Measurements from ENCODE around the gene TMEM100. TPM values are rescaled to one million over a fixed set of nuclear protein-coding genes. Genes with fewer than 3 reads are reported as not detected.

The TMEM100 gene
- total RNA-seq, 1 experiment from 2014 or later: not detected

- no peak for TF ChIP-seq CTCF (conservative IDR thresholded peaks at IDR 0.05)
- no peak for TF ChIP-seq EZH2 (IDR thresholded peaks at IDR 0.05; ENCODE audit: low read depth)
- H3K9me2 ChIP-seq (ENCODE audit: insufficient read depth): no peaks in the 10 kb centered on the region
- H3K9me3 ChIP-seq (ENCODE audit: insufficient read depth, low read depth): no peaks in the 10 kb centered on the region
- H3K36me3 ChIP-seq (ENCODE audit: low read depth): no peaks in the 10 kb centered on the region
- H3F3A ChIP-seq (ENCODE audit: insufficient read depth, low read depth): no peaks in the 10 kb centered on the region; the same call in 1 of the 2 replicates
- H3K27ac ChIP-seq: no peak overlapping the region
- intact Hi-C loops (cut with micrococcal nuclease; ENCODE audit: unreplicated experiment): no loop called here
- H4K20me1 ChIP-seq (ENCODE audit: insufficient read depth): no peaks in the 10 kb centered on the region; the same call in 1 of the 2 replicates
- no peak overlapping the region for H3K4me2 ChIP-seq
- H3K4me3 ChIP-seq: no peak overlapping the region
- H3K27me3 ChIP-seq (ENCODE audit: insufficient read depth, low read depth): no peaks in the 10 kb centered on the region
- H3K79me2 ChIP-seq (ENCODE audit: low read depth): no peaks in the 10 kb centered on the region; the same call in 1 of the 2 replicates
- H3K4me1 ChIP-seq (replicated peaks; ENCODE audit: insufficient read depth): peaks cover 11% of the 10 kb centered on the region; the same call in 1 of the 2 replicates
- no peak for DNase-seq
- ChIA-PET POLR2A (ENCODE audit: unreplicated experiment) (no interaction called here), CTCF (no interaction called here)
- BruUV-seq (replicated peaks): no TSS peak
- no peak overlapping the region for H2AFZ ChIP-seq
Observed at GRCh38 chr17:55760643-55761355, 38.1 kb upstream of the TMEM100 start.

GRCh38 chr17:55758171-55758570 is 35.5 kb upstream of the TMEM100 start:
- Histone ChIP-seq H3K36me3 (ENCODE audit: low read depth) (no peaks in the 10 kb centered on the region), H3K4me3 (no peak overlapping the region), H4K20me1 (ENCODE audit: insufficient read depth) (no peaks in the 10 kb centered on the region; the same call in 1 of the 2 replicates), H3K27me3 (ENCODE audit: insufficient read depth, low read depth) (no peaks in the 10 kb centered on the region), H3K4me1 (replicated peaks; ENCODE audit: insufficient read depth) (peaks cover 11% of the 10 kb centered on the region; the same call in 1 of the 2 replicates), H3K27ac (no peak overlapping the region), H3K4me2 (peak overlapping the region; percentile 31), H3K9me2 (ENCODE audit: insufficient read depth) (no peaks in the 10 kb centered on the region), H3F3A (ENCODE audit: insufficient read depth, low read depth) (no peaks in the 10 kb centered on the region; the same call in 1 of the 2 replicates), H2AFZ (no peak overlapping the region), H3K79me2 (ENCODE audit: low read depth) (peaks cover under 1% of the 10 kb centered on the region), H3K9me3 (ENCODE audit: insufficient read depth, low read depth) (no peaks in the 10 kb centered on the region)
- no TSS peak for BruUV-seq (replicated peaks)
- no peak for DNase-seq
- ChIA-PET POLR2A (ENCODE audit: unreplicated experiment) (no interaction called here), CTCF (no interaction called here)
- no peak for TF ChIP-seq EZH2 (IDR thresholded peaks at IDR 0.05; ENCODE audit: low read depth)
- TF ChIP-seq CTCF (conservative IDR thresholded peaks at IDR 0.05): no peak
- intact Hi-C loops (cut with micrococcal nuclease; ENCODE audit: unreplicated experiment): no loop called here

- Histone ChIP-seq H3K9me2 (ENCODE audit: insufficient read depth) (no peaks in the 10 kb centered on the region), H3K4me3 (no peak overlapping the region), H3K9me3 (ENCODE audit: insufficient read depth, low read depth) (no peaks in the 10 kb centered on the region), H4K20me1 (ENCODE audit: insufficient read depth) (no peaks in the 10 kb centered on the region; the same call in 1 of the 2 replicates), H3K79me2 (ENCODE audit: low read depth) (peaks cover 4% of the 10 kb centered on the region), H3K36me3 (ENCODE audit: low read depth) (no peaks in the 10 kb centered on the region), H2AFZ (no peak overlapping the region), H3K4me2 (no peak overlapping the region), H3K27me3 (ENCODE audit: insufficient read depth, low read depth) (no peaks in the 10 kb centered on the region), H3F3A (ENCODE audit: insufficient read depth, low read depth) (no peaks in the 10 kb centered on the region), H3K27ac (no peak overlapping the region), H3K4me1 (replicated peaks; ENCODE audit: insufficient read depth) (peaks cover 13% of the 10 kb centered on the region)
- DNase-seq: no peak
- ChIA-PET POLR2A (ENCODE audit: unreplicated experiment) (no interaction called here), CTCF (no interaction called here)
- intact Hi-C loops (cut with micrococcal nuclease; ENCODE audit: unreplicated experiment): no loop called here
- BruUV-seq (replicated peaks): no TSS peak
- no peak for TF ChIP-seq EZH2 (IDR thresholded peaks at IDR 0.05; ENCODE audit: low read depth)
Observed at GRCh38 chr17:55757659-55758058, 35.0 kb upstream of the TMEM100 start.
